Ishikawa (cell line): ENCODE measurements around the gene SV2C.

Source experiments
- CEBPB ChIP-seq: IDR thresholded peaks from 2 replicates; pipeline ENCODE4 v1.6.1; 2012
- CREB1 ChIP-seq: IDR thresholded peaks from 2 replicates; pipeline ENCODE4 v1.6.1; 2012; ENCODE audit warnings: low read depth
- EGR1 ChIP-seq: IDR thresholded peaks from 2 replicates; pipeline ENCODE4 v1.6.1; 2012
- EP300 ChIP-seq: IDR thresholded peaks from 2 replicates; pipeline ENCODE4 v1.6.1; 2012; ENCODE audit warnings: borderline replicate concordance
- FOXM1 ChIP-seq: IDR thresholded peaks from 2 replicates; pipeline ENCODE4 v1.6.1; 2012; ENCODE audit warnings: low read depth, borderline replicate concordance
- MAX ChIP-seq: IDR thresholded peaks from 2 replicates; pipeline ENCODE4 v1.6.1; 2012
- NFIC ChIP-seq: IDR thresholded peaks from 2 replicates; pipeline ENCODE4 v1.6.1; 2012
- RAD21 ChIP-seq: IDR thresholded peaks from 2 replicates; pipeline ENCODE4 v1.6.1; 2012; ENCODE audit warnings: low read depth
- REST ChIP-seq: IDR thresholded peaks from 2 replicates; pipeline ENCODE4 v1.6.1; 2012; ENCODE audit warnings: low read depth, mild to moderate bottlenecking
- TAF1 ChIP-seq: IDR thresholded peaks from 2 replicates; pipeline ENCODE4 v1.6.1; 2012; ENCODE audit warnings: low read depth, mild to moderate bottlenecking
- TCF12 ChIP-seq: IDR thresholded peaks from 2 replicates; pipeline ENCODE4 v1.6.1; 2012; ENCODE audit warnings: low read depth
- TEAD4 ChIP-seq: IDR thresholded peaks from 2 replicates; pipeline ENCODE4 v1.6.1; 2012
- YY1 ChIP-seq: IDR thresholded peaks from 2 replicates; pipeline ENCODE4 v1.6.1; 2012; ENCODE audit warnings: low read depth
- ZBTB7A ChIP-seq: IDR thresholded peaks from 2 replicates; pipeline ENCODE4 v1.6.1; 2012; ENCODE audit warnings: low read depth

- TF ChIP-seq YY1: no peak
- TF ChIP-seq RAD21: no peak
- no peak for TF ChIP-seq TEAD4
- TF ChIP-seq TAF1: no peak
- no peak for TF ChIP-seq ZBTB7A
- no peak for TF ChIP-seq CEBPB
- TF ChIP-seq REST: no peak
- TF ChIP-seq EP300: no peak
- TF ChIP-seq NFIC: no peak
- TF ChIP-seq CREB1: no peak
- TF ChIP-seq MAX: no peak
- TF ChIP-seq EGR1: no peak
- TF ChIP-seq FOXM1: no peak
- TF ChIP-seq TCF12: no peak
Measured at GRCh38 chr5:76384705-76385104, 301.5 kb downstream of the SV2C start.
